ENCODE results near the gene RIMBP2.

DNA sequence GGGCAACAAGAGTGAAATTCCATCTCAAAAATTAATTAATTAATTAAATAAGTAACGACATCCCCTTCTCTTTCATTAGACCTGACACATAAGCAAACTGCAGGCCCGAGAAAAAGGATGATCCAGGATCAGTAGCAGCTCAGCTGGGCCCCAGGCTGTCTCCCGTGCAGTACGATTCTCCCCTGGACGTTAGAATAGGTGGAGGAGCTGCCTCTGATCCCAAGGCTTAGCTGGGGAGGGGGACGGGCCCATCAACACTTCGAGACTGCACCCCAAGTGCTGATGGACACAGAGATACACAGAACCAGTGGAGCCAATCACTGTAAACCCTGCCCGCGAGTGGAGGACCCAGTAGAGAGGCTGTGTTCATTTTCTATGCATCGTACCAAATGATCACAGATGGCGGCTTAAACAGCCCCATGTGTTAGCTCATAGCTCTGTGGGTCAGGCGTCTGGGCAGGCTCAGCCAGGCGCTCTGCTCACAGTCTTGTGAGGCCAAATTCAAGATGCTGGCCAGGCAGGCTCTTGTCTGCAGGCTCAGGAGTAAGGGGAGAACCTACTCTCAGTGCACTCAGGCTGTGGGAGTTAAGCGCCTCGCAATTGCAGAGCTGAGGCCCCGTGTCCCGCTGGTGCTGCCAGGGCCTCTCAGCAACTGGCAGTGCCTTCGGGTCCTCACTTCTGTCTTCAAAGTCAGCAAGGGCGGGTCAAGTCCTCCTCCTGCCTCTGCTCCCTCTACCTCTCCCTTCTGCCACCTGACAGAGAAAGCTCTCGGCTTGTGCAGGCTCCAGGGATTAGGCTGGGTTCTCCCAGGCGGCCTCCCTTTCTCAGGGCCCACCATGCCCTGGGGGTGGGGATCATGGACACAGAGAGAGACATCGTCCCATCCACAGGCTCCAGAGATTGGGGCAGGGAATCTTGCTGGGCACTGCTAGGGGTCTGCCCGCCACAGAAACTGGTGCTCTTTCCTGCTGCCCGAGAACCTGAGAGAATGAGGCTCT is 26.4 kb downstream of the RIMBP2 start:
- TF ChIP-seq, protein P1, sequence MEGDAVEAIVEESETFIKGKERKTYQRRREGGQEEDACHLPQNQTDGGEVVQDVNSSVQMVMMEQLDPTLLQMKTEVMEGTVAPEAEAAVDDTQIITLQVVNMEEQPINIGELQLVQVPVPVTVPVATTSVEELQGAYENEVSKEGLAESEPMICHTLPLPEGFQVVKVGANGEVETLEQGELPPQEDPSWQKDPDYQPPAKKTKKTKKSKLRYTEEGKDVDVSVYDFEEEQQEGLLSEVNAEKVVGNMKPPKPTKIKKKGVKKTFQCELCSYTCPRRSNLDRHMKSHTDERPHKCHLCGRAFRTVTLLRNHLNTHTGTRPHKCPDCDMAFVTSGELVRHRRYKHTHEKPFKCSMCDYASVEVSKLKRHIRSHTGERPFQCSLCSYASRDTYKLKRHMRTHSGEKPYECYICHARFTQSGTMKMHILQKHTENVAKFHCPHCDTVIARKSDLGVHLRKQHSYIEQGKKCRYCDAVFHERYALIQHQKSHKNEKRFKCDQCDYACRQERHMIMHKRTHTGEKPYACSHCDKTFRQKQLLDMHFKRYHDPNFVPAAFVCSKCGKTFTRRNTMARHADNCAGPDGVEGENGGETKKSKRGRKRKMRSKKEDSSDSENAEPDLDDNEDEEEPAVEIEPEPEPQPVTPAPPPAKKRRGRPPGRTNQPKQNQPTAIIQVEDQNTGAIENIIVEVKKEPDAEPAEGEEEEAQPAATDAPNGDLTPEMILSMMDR (conservative IDR thresholded peaks at IDR 0.05; ENCODE audit: low read depth, low read length) = no peak
- TF ChIP-seq EZH2 (IDR thresholded peaks at IDR 0.05; ENCODE audit: borderline replicate concordance, low read depth, low read length, poor library complexity, severe bottlenecking) = no peak
